SK-N-SH treated with all-trans-retinoic acid at 6 μM for 48 hours (cell line): ENCODE results near the gene RBMX.

Experiments used
- ATAC-seq: fragments of 200-7000 bp; cut with Tn5 transposase; 3 replicates; pipeline ENCODE4 v1.9.1; 2020; ENCODE audit warnings: mild to moderate bottlenecking, moderate library complexity
- ARNTL ChIP-seq: fragments of 450-650 bp; formaldehyde crosslinking; IDR thresholded peaks from 2 replicates; pipeline ENCODE4 v1.5.0; 2020; ENCODE audit warnings: low read depth, mild to moderate bottlenecking, moderate library complexity, borderline replicate concordance
- BACH2 ChIP-seq: fragments of 250-450 bp; sonication (Bioruptor Pico); IDR thresholded peaks from 2 replicates; pipeline ENCODE4 v1.9.0; 2021; ENCODE audit warnings: mild to moderate bottlenecking, borderline replicate concordance
- CSDC2 ChIP-seq: fragments of 250-450 bp; sonication (Bioruptor Pico); IDR thresholded peaks from 2 replicates; pipeline ENCODE4 v1.5.0; 2020; ENCODE audit warnings: mild to moderate bottlenecking, moderate library complexity
- ESRRG ChIP-seq: fragments of 250-450 bp; sonication (Bioruptor Pico); IDR thresholded peaks from 2 replicates; pipeline ENCODE4 v1.6.1; 2021; ENCODE audit warnings: mild to moderate bottlenecking
- GLIS3 ChIP-seq: fragments of 250-450 bp; sonication (Bioruptor Pico); IDR thresholded peaks from 2 replicates; pipeline ENCODE4 v1.5.0; 2020; ENCODE audit warnings: mild to moderate bottlenecking, moderate library complexity
- ISL1 ChIP-seq: fragments of 250-450 bp; sonication (Bioruptor Pico); IDR thresholded peaks from 2 replicates; pipeline ENCODE4 v2.1.2; 2022; ENCODE audit warnings: mild to moderate bottlenecking, moderate library complexity
- OSR1 ChIP-seq: fragments of 250-450 bp; sonication (Bioruptor Pico); IDR thresholded peaks from 2 replicates; pipeline ENCODE4 v1.8.0; 2022; ENCODE audit warnings: moderate library complexity, mild to moderate bottlenecking, inconsistent platforms
- PPARA ChIP-seq: fragments of 250-450 bp; sonication (Bioruptor Pico); IDR thresholded peaks from 2 replicates; pipeline ENCODE4 v1.5.0; 2020; ENCODE audit warnings: mild to moderate bottlenecking, borderline replicate concordance
- RARB ChIP-seq: fragments of 250-450 bp; sonication (Bioruptor Pico); IDR thresholded peaks from 2 replicates; pipeline ENCODE4 v1.8.0; 2021; ENCODE audit warnings: mild to moderate bottlenecking, moderate library complexity
- SNAI2 ChIP-seq: fragments of 250-450 bp; sonication (Bioruptor Pico); IDR thresholded peaks from 2 replicates; pipeline ENCODE4 v1.5.0; 2020; ENCODE audit warnings: mild to moderate bottlenecking, moderate library complexity
- TCF4 ChIP-seq: fragments of 250-450 bp; sonication (Bioruptor Pico); IDR thresholded peaks from 2 replicates; pipeline ENCODE4 v1.8.0; 2021; ENCODE audit warnings: mild to moderate bottlenecking, moderate library complexity, borderline replicate concordance
- TOX ChIP-seq: fragments of 250-450 bp; sonication (Bioruptor Pico); IDR thresholded peaks from 2 replicates; pipeline ENCODE4 v1.8.0; 2021; ENCODE audit warnings: mild to moderate bottlenecking, moderate library complexity, borderline replicate concordance
- ZFP3 ChIP-seq: fragments of 250-450 bp; sonication (Bioruptor Pico); IDR thresholded peaks from 2 replicates; pipeline ENCODE4 v1.5.0; 2020; ENCODE audit warnings: mild to moderate bottlenecking, moderate library complexity
- ZFP30 ChIP-seq: fragments of 450-650 bp; formaldehyde crosslinking; IDR thresholded peaks from 2 replicates; pipeline ENCODE4 v1.5.0; 2022; ENCODE audit warnings: mild to moderate bottlenecking, moderate library complexity
- ZNF565 ChIP-seq: fragments of 450-650 bp; formaldehyde crosslinking; conservative IDR thresholded peaks from 2 replicates; pipeline ENCODE4 v1.5.0; 2020; ENCODE audit warnings: low read depth, mild to moderate bottlenecking, moderate library complexity
- ZNF70 ChIP-seq: fragments of 450-650 bp; formaldehyde crosslinking; IDR thresholded peaks from 2 replicates; pipeline ENCODE4 v1.5.0; 2020; ENCODE audit warnings: mild to moderate bottlenecking, moderate library complexity
- ZNF8 ChIP-seq: fragments of 450-650 bp; formaldehyde crosslinking; IDR thresholded peaks from 2 replicates; pipeline ENCODE4 v1.5.0; 2020; ENCODE audit warnings: mild to moderate bottlenecking, moderate library complexity
- TF ChIP-seq, protein P1 (sequence below): fragments of 250-450 bp; sonication (Bioruptor Pico); IDR thresholded peaks from 2 replicates; pipeline ENCODE4 v1.8.0; 2020; ENCODE audit warnings: mild to moderate bottlenecking, moderate library complexity, borderline replicate concordance
- TF ChIP-seq, protein P2 (sequence below): fragments of 250-450 bp; sonication (Bioruptor Pico); IDR thresholded peaks from 2 replicates; pipeline ENCODE4 v1.5.1; 2020; ENCODE audit warnings: low read depth, mild to moderate bottlenecking, moderate library complexity
- TF ChIP-seq, protein P3 (sequence below): fragments of 250-450 bp; sonication (Bioruptor Pico); IDR thresholded peaks from 2 replicates; pipeline ENCODE4 v1.5.0; 2020; ENCODE audit warnings: mild to moderate bottlenecking, moderate library complexity
- TF ChIP-seq, protein P4 (sequence below): fragments of 250-450 bp; sonication (Bioruptor Pico); IDR thresholded peaks from 2 replicates; pipeline ENCODE4 v1.5.1; 2021; ENCODE audit warnings: mild to moderate bottlenecking, moderate library complexity
- TF ChIP-seq, protein P5 (sequence below): fragments of 250-450 bp; sonication (Bioruptor Pico); IDR thresholded peaks from 2 replicates; pipeline ENCODE4 v1.8.0; 2021; ENCODE audit warnings: low read depth, mild to moderate bottlenecking, moderate library complexity, borderline replicate concordance

The RBMX gene

DNA sequence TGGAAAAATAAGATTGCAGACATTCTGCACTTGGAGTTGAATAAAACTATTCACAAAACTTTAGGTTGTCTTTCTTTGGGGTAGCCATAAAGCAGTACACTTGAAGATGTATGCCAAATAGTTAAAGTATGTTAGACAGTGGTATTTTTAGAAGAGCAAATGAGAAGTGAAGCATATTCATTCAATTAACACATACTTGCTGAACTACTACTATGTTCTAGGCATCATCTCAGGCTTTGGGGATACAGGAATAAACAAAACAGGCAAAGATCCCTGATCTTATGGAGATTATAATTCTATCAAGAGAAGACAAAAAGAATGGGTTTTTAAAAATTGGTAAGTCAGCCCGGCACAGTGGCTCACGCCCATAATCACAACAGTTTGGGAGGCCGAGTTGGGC, 29.0 kb downstream of the RBMX start:
- no peak for ATAC-seq
- TF ChIP-seq CSDC2 (CRISPR knock-in tag) (no peak), TOX (CRISPR knock-in tag) (no peak), OSR1 (CRISPR knock-in tag) (no peak), ZNF565 (CRISPR knock-in tag) (no peak), BACH2 (no peak), ZFP30 (no peak), ESRRG (no peak)
- TF ChIP-seq, protein P1, sequence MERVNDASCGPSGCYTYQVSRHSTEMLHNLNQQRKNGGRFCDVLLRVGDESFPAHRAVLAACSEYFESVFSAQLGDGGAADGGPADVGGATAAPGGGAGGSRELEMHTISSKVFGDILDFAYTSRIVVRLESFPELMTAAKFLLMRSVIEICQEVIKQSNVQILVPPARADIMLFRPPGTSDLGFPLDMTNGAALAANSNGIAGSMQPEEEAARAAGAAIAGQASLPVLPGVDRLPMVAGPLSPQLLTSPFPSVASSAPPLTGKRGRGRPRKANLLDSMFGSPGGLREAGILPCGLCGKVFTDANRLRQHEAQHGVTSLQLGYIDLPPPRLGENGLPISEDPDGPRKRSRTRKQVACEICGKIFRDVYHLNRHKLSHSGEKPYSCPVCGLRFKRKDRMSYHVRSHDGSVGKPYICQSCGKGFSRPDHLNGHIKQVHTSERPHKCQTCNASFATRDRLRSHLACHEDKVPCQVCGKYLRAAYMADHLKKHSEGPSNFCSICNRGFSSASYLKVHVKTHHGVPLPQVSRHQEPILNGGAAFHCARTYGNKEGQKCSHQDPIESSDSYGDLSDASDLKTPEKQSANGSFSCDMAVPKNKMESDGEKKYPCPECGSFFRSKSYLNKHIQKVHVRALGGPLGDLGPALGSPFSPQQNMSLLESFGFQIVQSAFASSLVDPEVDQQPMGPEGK (CRISPR knock-in tag), result no peak
- TF ChIP-seq, protein P2, sequence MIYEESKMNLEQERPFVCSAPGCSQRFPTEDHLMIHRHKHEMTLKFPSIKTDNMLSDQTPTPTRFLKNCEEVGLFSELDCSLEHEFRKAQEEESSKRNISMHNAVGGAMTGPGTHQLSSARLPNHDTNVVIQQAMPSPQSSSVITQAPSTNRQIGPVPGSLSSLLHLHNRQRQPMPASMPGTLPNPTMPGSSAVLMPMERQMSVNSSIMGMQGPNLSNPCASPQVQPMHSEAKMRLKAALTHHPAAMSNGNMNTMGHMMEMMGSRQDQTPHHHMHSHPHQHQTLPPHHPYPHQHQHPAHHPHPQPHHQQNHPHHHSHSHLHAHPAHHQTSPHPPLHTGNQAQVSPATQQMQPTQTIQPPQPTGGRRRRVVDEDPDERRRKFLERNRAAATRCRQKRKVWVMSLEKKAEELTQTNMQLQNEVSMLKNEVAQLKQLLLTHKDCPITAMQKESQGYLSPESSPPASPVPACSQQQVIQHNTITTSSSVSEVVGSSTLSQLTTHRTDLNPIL, result no peak
- TF ChIP-seq, protein P3, sequence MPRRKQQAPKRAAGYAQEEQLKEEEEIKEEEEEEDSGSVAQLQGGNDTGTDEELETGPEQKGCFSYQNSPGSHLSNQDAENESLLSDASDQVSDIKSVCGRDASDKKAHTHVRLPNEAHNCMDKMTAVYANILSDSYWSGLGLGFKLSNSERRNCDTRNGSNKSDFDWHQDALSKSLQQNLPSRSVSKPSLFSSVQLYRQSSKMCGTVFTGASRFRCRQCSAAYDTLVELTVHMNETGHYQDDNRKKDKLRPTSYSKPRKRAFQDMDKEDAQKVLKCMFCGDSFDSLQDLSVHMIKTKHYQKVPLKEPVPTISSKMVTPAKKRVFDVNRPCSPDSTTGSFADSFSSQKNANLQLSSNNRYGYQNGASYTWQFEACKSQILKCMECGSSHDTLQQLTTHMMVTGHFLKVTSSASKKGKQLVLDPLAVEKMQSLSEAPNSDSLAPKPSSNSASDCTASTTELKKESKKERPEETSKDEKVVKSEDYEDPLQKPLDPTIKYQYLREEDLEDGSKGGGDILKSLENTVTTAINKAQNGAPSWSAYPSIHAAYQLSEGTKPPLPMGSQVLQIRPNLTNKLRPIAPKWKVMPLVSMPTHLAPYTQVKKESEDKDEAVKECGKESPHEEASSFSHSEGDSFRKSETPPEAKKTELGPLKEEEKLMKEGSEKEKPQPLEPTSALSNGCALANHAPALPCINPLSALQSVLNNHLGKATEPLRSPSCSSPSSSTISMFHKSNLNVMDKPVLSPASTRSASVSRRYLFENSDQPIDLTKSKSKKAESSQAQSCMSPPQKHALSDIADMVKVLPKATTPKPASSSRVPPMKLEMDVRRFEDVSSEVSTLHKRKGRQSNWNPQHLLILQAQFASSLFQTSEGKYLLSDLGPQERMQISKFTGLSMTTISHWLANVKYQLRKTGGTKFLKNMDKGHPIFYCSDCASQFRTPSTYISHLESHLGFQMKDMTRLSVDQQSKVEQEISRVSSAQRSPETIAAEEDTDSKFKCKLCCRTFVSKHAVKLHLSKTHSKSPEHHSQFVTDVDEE (CRISPR knock-in tag), result no peak
- TF ChIP-seq, all 23 proteins: peak for 0

DNA sequence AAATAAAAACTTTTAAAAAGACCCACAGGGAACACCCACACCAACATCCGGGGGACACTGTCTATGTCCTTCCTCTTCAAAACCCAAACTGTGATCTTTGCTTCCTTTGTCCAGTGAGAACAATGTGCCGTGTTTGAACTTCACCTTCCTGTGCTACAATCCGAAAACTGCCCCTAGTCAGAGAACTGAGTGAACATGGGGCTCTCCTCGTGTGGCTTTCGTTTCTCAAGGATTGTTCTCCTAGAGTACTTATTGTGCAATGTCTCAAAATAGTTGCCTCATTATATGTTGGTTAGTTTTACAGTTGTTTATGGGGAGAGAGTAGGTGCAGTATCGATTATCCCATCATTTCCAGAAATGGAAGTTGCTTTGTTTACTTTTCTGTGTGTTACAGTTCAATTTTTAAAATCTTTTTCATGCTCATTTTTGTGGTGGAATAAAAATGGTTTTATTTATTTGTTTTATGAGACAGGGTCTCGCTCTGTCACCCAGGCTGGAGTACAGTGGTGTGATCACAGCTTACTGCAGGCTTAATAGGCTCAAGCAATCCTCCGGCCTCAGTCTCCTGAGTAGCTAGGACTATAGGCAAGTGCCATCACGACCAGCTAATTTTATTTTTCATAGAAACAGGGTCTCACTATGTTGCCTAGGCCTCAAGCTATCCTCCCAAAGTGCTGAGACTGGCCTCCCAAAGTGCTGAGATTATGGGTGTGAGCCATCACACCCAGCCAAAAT, 29.9 kb downstream of the RBMX start:
- ATAC-seq, result no peak
- TF ChIP-seq OSR1 (CRISPR knock-in tag) (no peak), CSDC2 (CRISPR knock-in tag) (no peak), PPARA (CRISPR knock-in tag) (no peak), BACH2 (no peak), TCF4 (CRISPR knock-in tag) (no peak), TOX (CRISPR knock-in tag) (no peak), ZNF8 (CRISPR knock-in tag) (no peak), ZNF70 (no peak), ZNF565 (CRISPR knock-in tag) (no peak), SNAI2 (CRISPR knock-in tag) (no peak), ARNTL (CRISPR knock-in tag) (no peak), RARB (no peak)
- TF ChIP-seq, protein P4, sequence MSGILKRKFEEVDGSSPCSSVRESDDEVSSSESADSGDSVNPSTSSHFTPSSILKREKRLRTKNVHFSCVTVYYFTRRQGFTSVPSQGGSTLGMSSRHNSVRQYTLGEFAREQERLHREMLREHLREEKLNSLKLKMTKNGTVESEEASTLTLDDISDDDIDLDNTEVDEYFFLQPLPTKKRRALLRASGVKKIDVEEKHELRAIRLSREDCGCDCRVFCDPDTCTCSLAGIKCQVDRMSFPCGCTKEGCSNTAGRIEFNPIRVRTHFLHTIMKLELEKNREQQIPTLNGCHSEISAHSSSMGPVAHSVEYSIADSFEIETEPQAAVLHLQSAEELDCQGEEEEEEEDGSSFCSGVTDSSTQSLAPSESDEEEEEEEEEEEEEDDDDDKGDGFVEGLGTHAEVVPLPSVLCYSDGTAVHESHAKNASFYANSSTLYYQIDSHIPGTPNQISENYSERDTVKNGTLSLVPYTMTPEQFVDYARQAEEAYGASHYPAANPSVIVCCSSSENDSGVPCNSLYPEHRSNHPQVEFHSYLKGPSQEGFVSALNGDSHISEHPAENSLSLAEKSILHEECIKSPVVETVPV (CRISPR knock-in tag), result no peak

DNA sequence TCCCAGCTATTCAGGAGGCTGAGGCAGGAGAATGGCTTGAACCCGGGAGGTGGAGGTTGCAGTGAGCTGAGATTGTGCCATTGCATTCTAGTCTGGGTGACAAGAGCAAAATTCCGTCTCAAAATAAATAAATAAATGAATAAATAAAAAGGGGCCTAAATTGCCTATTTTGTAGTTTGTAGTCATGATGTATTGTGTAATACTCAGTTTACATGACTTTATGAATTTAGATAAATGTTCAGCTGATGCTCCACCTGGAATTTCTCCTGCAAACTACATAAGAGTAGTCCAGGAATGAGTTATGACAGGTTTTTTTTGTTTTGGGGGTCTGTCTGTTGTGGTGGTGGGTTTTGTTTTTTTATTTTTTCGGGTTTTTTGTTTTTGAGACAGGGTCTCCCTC, 31.1 kb downstream of the RBMX start:
- no peak for ATAC-seq
- TF ChIP-seq ZNF8 (CRISPR knock-in tag) (no peak), ARNTL (CRISPR knock-in tag) (no peak), PPARA (CRISPR knock-in tag) (no peak), OSR1 (CRISPR knock-in tag) (no peak), BACH2 (no peak), RARB (no peak), ZNF70 (no peak), ZFP30 (no peak), SNAI2 (CRISPR knock-in tag) (no peak), ISL1 (CRISPR knock-in tag) (no peak), ZFP3 (CRISPR knock-in tag) (no peak), GLIS3 (CRISPR knock-in tag) (no peak)
- TF ChIP-seq, protein P1 (CRISPR knock-in tag), result no peak
- TF ChIP-seq, protein P5, sequence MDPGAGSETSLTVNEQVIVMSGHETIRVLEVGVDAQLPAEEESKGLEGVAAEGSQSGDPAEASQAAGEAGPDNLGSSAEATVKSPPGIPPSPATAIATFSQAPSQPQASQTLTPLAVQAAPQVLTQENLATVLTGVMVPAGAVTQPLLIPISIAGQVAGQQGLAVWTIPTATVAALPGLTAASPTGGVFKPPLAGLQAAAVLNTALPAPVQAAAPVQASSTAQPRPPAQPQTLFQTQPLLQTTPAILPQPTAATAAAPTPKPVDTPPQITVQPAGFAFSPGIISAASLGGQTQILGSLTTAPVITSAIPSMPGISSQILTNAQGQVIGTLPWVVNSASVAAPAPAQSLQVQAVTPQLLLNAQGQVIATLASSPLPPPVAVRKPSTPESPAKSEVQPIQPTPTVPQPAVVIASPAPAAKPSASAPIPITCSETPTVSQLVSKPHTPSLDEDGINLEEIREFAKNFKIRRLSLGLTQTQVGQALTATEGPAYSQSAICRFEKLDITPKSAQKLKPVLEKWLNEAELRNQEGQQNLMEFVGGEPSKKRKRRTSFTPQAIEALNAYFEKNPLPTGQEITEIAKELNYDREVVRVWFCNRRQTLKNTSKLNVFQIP (CRISPR knock-in tag), result no peak
- TF ChIP-seq, protein P4 (CRISPR knock-in tag), result no peak
